T-helper 2 cell treated with Interferon-gamma antibody and Interleukin-4, amounts not matched to agents 100 ng/mL and 5 ng/mL, for 36 hours (primary cell): ENCODE results near the gene IL36B. TPM values are rescaled to one million over a fixed set of nuclear protein-coding genes. Genes with fewer than 3 reads are reported as not detected.

Experiments
- total RNA-seq: library from RNA; stranded (reverse); gene quantifications from 2 replicates; pipeline ENCODE4 v1.2.3, GENCODE V29; 2022

Gene IL36B
- total RNA-seq, 1 donor from 2014 or later: not detected

Other genes with a start within 250 kb of the IL36B start
- not detected in 2 replicates for gene IL1B, start 216.1 kb downstream of the IL36B start, total RNA-seq
- not detected in 2 replicates for gene IL37, start 141.7 kb downstream of the IL36B start, total RNA-seq
- gene IL36G, start 74.9 kb downstream of the IL36B start, total RNA-seq: not detected in 2 replicates
- 0.25 TPM in 1 of 2 replicates, not detected in the other for gene IL36A, start 47.4 kb downstream of the IL36B start, total RNA-seq
- not detected in 2 replicates for gene IL36RN, start 6.3 kb upstream of the IL36B start, total RNA-seq
- not detected in 2 replicates for gene IL1F10, start 15.1 kb upstream of the IL36B start, total RNA-seq
- gene IL1RN, start 74.7 kb upstream of the IL36B start, total RNA-seq: 0.70 TPM in 2 replicates
- 302 TPM in 2 replicates for gene PSD4, start 121.1 kb upstream of the IL36B start, total RNA-seq
- gene PAX8, start 226.1 kb upstream of the IL36B start, total RNA-seq: 0.32 and 0.45 TPM in 2 replicates